HG03095 (cell line): ENCODE results near the gene TMEM53.

Experiments
- ATAC-seq: cut with Tn5 transposase; IDR thresholded peaks from one replicate; pipeline ENCODE4 v1.9.1; 2021; ENCODE audit warnings: moderate library complexity; ENCODE audit not compliant: unreplicated experiment

The TMEM53 gene

DNA sequence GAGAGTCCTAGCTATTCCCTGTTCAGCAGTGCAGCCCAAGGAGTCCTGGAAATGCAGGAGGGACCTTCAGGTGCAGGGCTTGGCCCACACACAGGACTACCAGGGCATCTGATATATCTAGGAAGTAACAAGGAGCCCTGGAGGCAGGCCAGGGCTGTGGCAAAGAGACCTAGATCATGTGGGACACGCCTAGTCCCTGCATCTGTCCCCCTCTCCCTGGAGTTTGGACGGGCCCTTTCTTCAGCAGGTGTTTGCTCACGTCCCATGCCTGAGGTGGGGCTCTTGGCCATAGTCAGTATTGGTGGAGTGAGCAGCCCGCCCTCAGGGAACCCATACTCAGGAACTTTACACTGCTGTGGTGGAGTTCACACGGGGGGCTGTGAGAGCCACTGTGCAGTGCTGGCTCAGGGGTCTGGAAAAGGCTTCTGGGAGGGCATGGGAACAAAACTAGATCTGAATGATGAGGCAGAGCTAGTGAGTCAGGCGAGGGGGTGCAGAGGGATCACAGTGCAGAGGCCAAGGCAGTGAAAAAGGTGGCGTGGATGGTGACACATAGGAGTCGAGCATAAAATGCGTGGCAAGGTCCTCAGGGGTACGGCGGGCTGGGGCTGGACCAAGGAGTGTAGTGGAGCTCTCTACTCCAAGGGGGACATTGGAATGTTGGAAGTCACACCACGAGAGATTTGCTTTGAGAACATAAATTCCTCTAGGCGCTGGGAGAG lies 25.6 kb downstream of the TMEM53 start:
- ATAC-seq: no peak

- no peak for ATAC-seq
Measured at GRCh38 chr1:44647896-44648295, 26.4 kb downstream of the TMEM53 start.

- no peak for ATAC-seq
Measured at GRCh38 chr1:44646261-44647110, 27.8 kb downstream of the TMEM53 start.

- no peak for ATAC-seq
Measured at GRCh38 chr1:44645476-44646244, 28.6 kb downstream of the TMEM53 start.

GRCh38 chr1:44644806-44645205 lies 29.5 kb downstream of the TMEM53 start:
- ATAC-seq: no peak

- no peak for ATAC-seq
Measured at GRCh38 chr1:44643721-44644334, 30.5 kb downstream of the TMEM53 start.

- no peak for ATAC-seq
Measured at GRCh38 chr1:44642925-44643324, 31.4 kb downstream of the TMEM53 start.

DNA sequence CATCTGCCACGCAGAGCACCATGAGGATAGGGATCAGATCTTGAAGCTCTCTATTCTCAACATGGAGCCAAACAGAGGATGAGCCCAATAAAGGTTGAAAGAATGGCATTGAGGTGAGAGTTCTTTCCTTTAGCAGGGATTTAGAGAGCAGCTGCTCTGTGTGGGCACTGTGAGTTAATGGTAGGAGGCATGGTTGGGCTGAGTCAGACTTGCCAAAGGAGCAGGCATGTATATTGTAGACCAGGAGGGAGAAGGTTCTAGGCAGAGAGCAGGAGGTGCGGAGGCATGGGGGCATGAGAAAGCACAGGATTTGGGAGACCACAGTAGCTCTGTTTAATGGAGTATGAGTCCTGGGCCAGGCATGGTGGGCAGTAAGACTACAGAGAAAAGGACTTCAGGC lies 32.0 kb downstream of the TMEM53 start:
- ATAC-seq: no peak

DNA sequence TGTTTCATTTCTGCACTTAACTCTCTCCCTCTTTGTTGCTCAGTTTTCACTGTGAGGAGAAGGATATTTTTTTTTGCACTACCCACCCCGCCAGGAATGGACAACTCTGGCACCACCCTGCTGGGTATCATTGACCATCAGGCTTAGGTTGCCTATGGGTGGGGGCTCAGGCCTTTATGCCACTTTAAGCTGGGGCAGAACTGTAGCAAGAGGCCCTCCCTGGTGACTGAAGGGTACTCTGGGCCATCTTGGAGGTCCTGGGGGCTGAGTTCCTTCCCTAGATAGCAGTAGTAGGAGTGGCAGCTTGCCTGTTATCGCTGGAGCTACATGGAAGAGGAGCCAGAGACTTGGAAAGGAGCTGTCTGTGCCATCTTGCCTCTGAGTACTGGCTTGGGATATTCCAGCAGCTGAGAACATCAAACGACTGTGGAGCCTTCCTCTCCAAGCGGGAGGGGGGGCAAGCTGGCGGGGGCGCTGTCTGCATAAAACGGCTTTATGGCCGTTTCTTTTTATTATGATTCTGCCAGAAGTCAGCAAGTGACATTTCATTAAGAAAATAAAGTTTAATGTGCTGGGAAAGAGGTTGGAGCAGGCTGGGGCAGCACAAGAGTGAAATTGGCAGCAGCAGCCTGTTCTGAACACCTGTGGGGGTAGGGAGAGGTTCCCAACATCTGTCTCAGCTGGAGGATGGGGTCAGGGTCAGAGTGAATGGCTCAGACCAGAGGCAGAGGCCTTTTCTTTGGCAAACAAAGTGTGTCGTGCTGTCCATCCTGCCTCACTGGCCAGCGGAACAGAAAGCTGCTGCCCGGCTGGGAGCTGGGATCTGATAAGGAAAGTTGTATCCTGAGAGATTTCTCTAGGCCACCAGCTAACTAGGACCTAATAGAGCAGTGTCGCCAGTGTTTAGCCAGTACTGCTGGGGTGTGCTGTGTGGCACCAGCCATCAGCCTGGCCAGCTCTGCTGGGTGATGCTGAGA lies 32.9 kb downstream of the TMEM53 start:
- no peak for ATAC-seq

DNA sequence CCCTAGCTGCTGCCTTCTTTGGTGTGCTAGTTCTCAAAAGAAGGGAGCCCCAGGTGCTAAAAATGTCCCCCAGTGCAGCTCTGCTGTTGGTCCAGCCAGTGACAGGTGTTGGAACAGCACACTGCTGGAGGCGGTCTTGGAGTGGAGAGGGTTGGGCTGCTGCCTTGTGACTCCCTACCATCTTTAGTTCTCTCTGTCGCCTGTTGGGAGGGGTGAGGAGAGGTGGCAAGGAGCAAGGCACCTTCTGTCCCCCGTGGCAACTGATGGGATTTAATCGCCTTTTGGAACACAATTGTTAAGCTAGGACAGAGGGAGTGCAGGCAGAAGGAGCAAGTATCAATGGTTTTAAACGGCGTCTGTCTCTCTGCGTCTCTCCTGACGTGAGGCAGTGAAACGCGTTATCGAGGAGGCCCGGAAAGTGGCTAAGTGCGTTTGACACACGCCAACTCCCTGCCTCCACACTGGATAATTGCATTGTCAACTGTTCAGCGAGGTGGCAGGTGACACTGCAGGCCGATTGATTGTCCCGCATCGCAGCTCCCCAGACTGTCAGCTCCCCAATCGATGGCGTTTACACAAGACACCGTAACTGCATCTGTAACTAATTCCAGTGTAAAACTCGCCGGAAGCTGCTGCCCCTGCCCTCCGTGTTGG lies 34.0 kb downstream of the TMEM53 start:
- ATAC-seq: no peak

DNA sequence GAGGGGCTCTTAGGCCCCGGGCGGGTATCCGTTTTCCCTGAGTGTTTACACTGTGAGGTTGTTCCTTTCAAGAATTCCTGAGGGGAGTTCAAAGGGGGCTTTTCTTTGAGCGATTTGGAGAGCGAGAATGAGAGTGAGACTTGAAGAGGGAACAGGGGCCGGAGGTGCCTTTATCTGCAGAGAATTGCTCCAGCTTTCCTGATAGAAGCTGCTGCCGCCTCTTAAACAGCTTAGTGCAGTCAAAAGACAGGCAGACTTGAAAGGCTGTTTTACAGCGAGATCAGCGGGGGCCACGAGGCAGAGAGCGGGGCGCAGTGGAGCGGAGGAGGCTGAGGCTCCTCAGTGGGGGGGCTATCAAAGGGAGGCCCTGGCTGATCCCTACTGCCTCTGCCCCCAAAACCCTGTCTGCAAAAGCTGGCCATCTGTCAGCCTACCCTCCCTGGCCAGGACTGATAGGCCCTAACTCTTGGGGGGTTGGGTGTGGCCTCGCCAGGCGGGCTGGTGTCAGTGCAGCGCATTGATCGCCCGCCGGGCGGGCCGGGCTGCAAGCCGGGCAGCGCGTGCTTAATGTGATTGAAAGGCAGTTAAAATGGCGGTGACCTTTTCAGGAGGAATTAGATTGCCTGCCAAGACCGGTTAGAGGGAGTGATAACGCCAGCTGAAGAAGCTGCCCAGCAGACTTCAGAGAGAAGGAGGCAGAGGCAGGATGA lies 36.4 kb downstream of the TMEM53 start:
- ATAC-seq: no peak

DNA sequence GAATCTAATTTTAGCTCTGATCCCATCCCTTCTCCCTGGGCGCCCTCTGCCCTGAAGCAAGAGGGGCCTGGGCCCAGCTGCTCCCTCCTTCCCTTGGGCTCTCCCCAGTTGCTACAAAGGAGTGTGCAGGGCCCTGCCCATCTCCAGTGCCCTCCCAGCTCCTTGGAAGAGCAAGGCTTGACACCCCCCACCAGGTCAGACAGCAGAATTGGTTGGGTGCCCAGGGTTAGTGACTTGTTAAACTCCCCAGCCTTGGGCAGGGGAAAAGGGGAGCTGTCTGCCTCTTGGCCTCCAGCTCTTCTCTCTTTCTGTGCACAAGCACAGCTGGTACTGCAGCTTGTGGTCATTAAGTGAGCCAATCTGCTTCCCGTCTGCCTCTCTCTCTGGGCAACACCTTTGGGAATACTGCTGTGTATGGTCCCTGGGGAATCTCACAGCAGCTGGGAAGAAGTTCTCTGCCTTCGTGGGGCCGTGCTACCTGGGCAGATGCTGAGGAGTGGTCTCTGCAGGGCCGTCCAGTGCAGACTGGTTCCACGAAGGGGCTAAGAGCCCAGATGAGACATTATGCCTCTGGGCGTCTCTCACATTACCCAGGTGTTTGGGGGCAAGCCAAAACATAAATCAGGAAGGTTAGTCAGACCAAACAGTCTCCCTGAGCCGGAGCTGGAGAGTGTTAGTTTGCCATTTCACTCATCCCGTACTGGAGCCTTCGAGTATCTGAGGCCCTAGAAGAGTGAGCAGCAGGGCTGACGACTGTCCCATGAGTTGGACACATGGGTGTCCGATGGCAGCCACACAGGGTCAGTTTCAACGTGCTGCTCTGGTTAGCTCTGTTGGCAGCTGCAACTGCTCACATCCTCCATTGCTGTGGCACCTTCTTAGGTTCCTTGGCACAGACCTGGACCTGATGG lies 37.3 kb downstream of the TMEM53 start:
- no peak for ATAC-seq

DNA sequence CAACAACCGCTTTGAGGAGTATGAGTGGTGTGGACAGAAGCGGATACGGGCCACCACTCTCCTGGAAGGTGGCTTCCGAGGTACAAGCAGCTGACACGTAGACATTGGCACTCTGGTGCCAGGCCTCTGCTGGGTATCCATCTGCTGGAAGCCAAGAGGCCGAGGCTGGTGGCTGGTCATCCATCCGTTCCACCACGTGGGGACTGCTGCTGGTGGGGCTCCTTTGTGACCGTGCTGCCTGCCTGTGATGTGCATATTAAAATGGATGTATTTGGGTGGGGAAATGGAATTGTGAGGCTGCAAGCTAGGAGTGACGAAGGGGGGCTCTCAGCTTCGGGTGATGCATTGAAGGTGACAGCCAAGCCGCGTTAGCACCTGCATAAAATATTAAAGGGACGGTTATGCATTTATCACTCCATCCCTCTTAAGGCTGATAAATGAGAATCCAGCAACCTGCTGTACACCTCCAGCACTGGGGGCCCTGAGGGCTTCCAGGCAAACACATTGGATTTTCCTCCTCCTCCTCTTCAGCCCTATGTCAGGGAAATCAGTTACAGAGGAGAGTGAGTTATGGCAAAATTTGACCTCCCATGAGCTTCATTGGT lies 38.1 kb downstream of the TMEM53 start:
- no peak for ATAC-seq

- no peak for ATAC-seq
Measured at GRCh38 chr1:44635439-44635838, 38.8 kb downstream of the TMEM53 start.

GRCh38 chr1:44634606-44635189 lies 39.6 kb downstream of the TMEM53 start:
- ATAC-seq: no peak

GRCh38 chr1:44632598-44632997 lies 41.7 kb downstream of the TMEM53 start:
- ATAC-seq: no peak
